KMS-11 (cell line): ENCODE measurements around the gene FBH1.

Experiments
- H2AFZ ChIP-seq: fragments of 200-600 bp; sonication (generic); 2 replicates; pipeline ENCODE4 v1.6.1; 2016; ENCODE audit warnings: antibody characterized with exemption, mixed run types, low read depth
- H3K27ac ChIP-seq: fragments of 200-600 bp; sonication (generic); 2 replicates; pipeline ENCODE4 v1.6.1; 2016; ENCODE audit warnings: mild to moderate bottlenecking, mixed run types
- H3K27me3 ChIP-seq: fragments of 200-600 bp; sonication (generic); 2 replicates; pipeline ENCODE4 v1.6.1; 2017; ENCODE audit warnings: mild to moderate bottlenecking, low read depth, mixed run types, moderate library complexity; ENCODE audit not compliant: insufficient read depth
- H3K36me3 ChIP-seq: fragments of 200-600 bp; sonication (generic); 2 replicates; pipeline ENCODE4 v1.6.1; 2017; ENCODE audit warnings: mild to moderate bottlenecking, mixed run types; ENCODE audit not compliant: insufficient read depth
- H3K4me1 ChIP-seq: fragments of 200-600 bp; sonication (generic); 2 replicates; pipeline ENCODE4 v1.6.1; 2016; ENCODE audit warnings: mild to moderate bottlenecking, low read depth, mixed run types; ENCODE audit not compliant: poor library complexity, severe bottlenecking
- H3K4me2 ChIP-seq: fragments of 200-600 bp; sonication (generic); 2 replicates; pipeline ENCODE4 v1.7.0; 2016; ENCODE audit warnings: mild to moderate bottlenecking, mixed run types
- H3K4me3 ChIP-seq: fragments of 200-600 bp; sonication (generic); IDR thresholded peaks from 2 replicates; pipeline ENCODE4 v1.6.1; 2017; ENCODE audit warnings: low read depth, low read length, mixed read lengths; ENCODE audit not compliant: insufficient read depth
- H3K79me2 ChIP-seq: fragments of 200-600 bp; sonication (generic); 2 replicates; pipeline ENCODE4 v1.6.1; 2016; ENCODE audit warnings: low read depth, mixed run types; ENCODE audit not compliant: insufficient read depth
- H3K9ac ChIP-seq: fragments of 200-600 bp; sonication (generic); 2 replicates; pipeline ENCODE4 v1.6.1; 2016; ENCODE audit warnings: mild to moderate bottlenecking, mixed run types
- H4K20me1 ChIP-seq: fragments of 200-600 bp; sonication (generic); 2 replicates; pipeline ENCODE4 v1.6.1; 2016; ENCODE audit warnings: mild to moderate bottlenecking, mixed run types; ENCODE audit not compliant: insufficient read depth
- TF ChIP-seq, protein P1 (sequence below): fragments of 200-600 bp; sonication (generic); conservative IDR thresholded peaks from 2 replicates; pipeline ENCODE4 v1.6.1; 2017; ENCODE audit warnings: low read depth, mild to moderate bottlenecking, antibody characterized with exemption, low read length, moderate library complexity, mixed read lengths

FBH1 gene

DNA sequence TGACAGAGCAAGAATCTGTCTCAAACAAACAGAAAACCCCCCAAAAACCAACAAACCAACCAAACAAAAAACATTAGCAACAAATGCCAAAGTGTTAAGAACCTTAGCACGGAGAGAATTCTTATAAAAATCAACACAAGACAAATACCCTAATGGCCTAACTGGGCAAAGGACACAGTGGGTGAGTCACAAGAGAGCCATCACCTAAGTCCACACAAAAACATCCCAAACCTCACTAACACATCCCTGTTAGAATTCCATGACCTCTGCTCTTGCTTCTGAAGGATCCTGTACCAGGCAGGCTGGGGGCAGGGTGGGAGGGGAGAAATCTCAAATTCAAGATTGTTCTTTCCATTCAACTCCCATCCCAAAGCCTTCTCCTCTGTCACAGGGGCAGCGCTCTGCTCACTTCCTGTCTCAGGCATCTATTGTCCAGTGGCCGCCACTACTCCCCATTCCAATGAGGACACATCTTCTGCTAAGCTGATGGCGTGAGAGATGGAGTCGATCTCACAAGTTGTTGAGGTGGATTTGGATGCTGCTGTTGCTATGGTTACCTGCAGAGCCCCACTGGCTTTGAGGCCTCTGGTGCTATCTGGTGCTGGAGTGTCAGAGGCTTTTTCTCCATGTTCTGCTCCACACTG lies 78.1 kb downstream of the FBH1 start:
- Histone ChIP-seq H3K9ac (no peak overlapping the region), H3K27me3 (no peaks in the 10 kb centered on the region), H3K4me1 (peaks cover 14% of the 10 kb centered on the region), H3K27ac (no peak overlapping the region), H4K20me1 (no peaks in the 10 kb centered on the region), H3K4me2 (no peak overlapping the region), H3K79me2 (peaks cover 41% of the 10 kb centered on the region), H3K4me3 (no peak overlapping the region), H2AFZ (no peak overlapping the region), H3K36me3 (no peaks in the 10 kb centered on the region)
- TF ChIP-seq, protein P1, sequence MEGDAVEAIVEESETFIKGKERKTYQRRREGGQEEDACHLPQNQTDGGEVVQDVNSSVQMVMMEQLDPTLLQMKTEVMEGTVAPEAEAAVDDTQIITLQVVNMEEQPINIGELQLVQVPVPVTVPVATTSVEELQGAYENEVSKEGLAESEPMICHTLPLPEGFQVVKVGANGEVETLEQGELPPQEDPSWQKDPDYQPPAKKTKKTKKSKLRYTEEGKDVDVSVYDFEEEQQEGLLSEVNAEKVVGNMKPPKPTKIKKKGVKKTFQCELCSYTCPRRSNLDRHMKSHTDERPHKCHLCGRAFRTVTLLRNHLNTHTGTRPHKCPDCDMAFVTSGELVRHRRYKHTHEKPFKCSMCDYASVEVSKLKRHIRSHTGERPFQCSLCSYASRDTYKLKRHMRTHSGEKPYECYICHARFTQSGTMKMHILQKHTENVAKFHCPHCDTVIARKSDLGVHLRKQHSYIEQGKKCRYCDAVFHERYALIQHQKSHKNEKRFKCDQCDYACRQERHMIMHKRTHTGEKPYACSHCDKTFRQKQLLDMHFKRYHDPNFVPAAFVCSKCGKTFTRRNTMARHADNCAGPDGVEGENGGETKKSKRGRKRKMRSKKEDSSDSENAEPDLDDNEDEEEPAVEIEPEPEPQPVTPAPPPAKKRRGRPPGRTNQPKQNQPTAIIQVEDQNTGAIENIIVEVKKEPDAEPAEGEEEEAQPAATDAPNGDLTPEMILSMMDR = no peak

DNA sequence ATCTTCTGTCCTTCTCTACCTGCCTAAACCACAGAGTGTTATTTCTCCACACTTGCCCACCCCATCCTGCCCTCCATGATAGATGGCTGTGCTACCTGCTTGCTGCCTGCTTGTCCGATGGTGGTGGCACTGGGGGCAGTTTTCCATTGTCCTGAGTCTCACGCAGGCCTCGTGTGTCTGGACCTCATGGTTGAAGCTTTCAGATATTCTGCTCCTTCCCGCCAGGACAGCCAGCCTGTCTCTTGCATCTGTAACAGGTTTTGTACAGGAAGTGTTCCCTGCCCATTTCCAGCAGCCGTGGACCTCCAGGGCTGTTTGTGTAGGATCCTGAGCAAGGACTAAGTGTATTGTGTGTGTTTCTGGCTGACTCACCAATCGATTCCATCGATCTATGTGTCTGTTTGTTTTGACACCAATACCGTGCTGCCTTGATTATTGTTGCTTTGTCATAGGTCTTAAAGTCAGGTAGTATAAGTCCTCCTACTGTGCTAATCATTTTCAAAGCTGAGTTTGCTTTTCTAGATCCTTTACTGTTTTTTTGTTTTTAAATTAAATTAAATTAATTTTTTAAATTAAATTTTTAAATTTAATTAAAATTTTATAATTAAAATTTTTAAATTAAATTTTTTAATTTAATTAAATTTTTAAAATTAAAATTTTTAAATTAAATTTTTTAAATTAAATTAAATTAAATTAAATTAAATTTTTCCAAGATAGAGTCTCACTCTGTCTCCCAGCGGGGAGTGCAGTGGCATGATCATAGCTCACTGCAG lies 78.8 kb downstream of the FBH1 start:
- H3K4me1 ChIP-seq = peaks cover 13% of the 10 kb centered on the region
- no peak overlapping the region for H3K4me2 ChIP-seq
- no peak overlapping the region for H3K27ac ChIP-seq
- H3K27me3 ChIP-seq = no peaks in the 10 kb centered on the region
- H3K4me3 ChIP-seq = no peak overlapping the region
- TF ChIP-seq, protein P1 = no peak
- no peak overlapping the region for H2AFZ ChIP-seq
- no peak overlapping the region for H3K9ac ChIP-seq
- no peaks in the 10 kb centered on the region for H3K36me3 ChIP-seq
- peaks cover 49% of the 10 kb centered on the region for H3K79me2 ChIP-seq
- H4K20me1 ChIP-seq = no peaks in the 10 kb centered on the region

DNA sequence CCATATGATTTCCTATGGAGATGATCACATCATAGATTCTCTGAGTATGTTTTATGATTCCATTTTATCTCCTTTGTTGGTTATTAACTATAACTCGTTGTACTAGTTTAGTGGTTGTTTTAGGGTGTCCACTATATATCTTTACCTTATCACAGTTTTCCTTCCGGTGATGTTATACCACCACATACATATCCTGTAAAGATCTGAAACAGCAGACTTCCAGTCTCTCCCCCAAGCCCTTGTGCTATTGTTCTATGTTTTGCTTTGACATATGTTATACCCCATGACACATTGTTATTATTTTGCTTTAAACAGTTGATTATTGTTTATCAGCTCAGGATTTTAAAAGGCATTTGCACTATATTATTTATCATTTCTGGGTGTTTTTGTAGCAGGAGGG lies 80.0 kb downstream of the FBH1 start:
- Histone ChIP-seq H3K27me3 (no peaks in the 10 kb centered on the region), H3K4me3 (no peak overlapping the region), H3K79me2 (peaks cover 59% of the 10 kb centered on the region), H2AFZ (no peak overlapping the region), H3K27ac (no peak overlapping the region), H3K36me3 (no peaks in the 10 kb centered on the region), H3K9ac (no peak overlapping the region), H3K4me1 (peaks cover 21% of the 10 kb centered on the region), H4K20me1 (no peaks in the 10 kb centered on the region), H3K4me2 (no peak overlapping the region)
- TF ChIP-seq, protein P1 = no peak

DNA sequence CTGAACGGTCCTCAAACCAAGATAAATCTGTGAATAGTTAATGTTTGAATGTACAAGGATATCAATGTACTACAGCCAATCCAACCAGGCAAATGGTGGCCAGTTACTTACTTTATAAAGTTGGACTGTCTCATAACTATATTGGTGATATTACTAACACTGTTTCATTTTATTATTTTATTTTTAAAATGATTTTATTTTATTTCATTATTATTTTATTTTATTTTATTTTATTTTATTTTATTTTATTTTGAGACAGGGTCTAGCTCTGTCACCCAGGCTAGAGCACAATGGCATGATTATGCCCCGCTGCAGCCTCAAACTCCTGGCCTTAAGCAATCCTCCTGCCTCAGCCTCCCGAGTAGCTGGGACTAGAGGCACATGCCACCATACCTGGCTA lies 80.5 kb downstream of the FBH1 start:
- Histone ChIP-seq H3K4me2 (no peak overlapping the region), H4K20me1 (no peaks in the 10 kb centered on the region), H3K79me2 (peaks cover 64% of the 10 kb centered on the region), H3K27me3 (no peaks in the 10 kb centered on the region), H3K27ac (no peak overlapping the region), H2AFZ (no peak overlapping the region), H3K4me1 (peaks cover 24% of the 10 kb centered on the region), H3K4me3 (no peak overlapping the region), H3K9ac (no peak overlapping the region), H3K36me3 (no peaks in the 10 kb centered on the region)
- TF ChIP-seq, protein P1 = no peak
